Fibroblast of villous mesenchyme (primary cell): ENCODE results near the gene C19orf25. TPM values are rescaled to one million over a fixed set of nuclear protein-coding genes. Genes with fewer than 3 reads are reported as not detected.

ENCODE experiments used
- DNase-seq: peaks from one replicate; pipeline ENCODE4 v3.0.0-alpha.2; 2010; ENCODE audit warnings: low read depth
- H3K4me3 ChIP-seq: 2 replicates; pipeline ENCODE4 v1.5.1; 2011; ENCODE audit warnings: low read depth, mild to moderate bottlenecking, low read length
- total RNA-seq: library from RNA; depleted of rRNA; stranded (reverse); fragments of >200 nt; gene quantifications from 2 replicates; pipeline ENCODE4 v1.2.3, GENCODE V29; 2012
- TF ChIP-seq, protein P1 (sequence below): IDR thresholded peaks from 2 replicates; pipeline ENCODE4 v1.5.1; 2012; ENCODE audit warnings: low read depth, mild to moderate bottlenecking, low read length; ENCODE audit not compliant: insufficient read depth

The C19orf25 gene
- total RNA-seq, 1 donor: 32.8 TPM

- TF ChIP-seq, protein P1, sequence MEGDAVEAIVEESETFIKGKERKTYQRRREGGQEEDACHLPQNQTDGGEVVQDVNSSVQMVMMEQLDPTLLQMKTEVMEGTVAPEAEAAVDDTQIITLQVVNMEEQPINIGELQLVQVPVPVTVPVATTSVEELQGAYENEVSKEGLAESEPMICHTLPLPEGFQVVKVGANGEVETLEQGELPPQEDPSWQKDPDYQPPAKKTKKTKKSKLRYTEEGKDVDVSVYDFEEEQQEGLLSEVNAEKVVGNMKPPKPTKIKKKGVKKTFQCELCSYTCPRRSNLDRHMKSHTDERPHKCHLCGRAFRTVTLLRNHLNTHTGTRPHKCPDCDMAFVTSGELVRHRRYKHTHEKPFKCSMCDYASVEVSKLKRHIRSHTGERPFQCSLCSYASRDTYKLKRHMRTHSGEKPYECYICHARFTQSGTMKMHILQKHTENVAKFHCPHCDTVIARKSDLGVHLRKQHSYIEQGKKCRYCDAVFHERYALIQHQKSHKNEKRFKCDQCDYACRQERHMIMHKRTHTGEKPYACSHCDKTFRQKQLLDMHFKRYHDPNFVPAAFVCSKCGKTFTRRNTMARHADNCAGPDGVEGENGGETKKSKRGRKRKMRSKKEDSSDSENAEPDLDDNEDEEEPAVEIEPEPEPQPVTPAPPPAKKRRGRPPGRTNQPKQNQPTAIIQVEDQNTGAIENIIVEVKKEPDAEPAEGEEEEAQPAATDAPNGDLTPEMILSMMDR: no peak
- no peak overlapping the region for H3K4me3 ChIP-seq
- no peak for DNase-seq
Observed at GRCh38 chr19:1425102-1425837, 53.7 kb downstream of the C19orf25 start.

GRCh38 chr19:1424192-1424955 is 54.6 kb downstream of the C19orf25 start:
- DNase-seq: no peak
- TF ChIP-seq, protein P1: no peak
- H3K4me3 ChIP-seq: no peak overlapping the region

- no peak for DNase-seq
- TF ChIP-seq, protein P1: no peak
- H3K4me3 ChIP-seq: no peak overlapping the region
Observed at GRCh38 chr19:1423436-1424191, 55.4 kb downstream of the C19orf25 start.

Other genes starting within 250 kb of the C19orf25 start
- gene CBARP, start 241.2 kb downstream of the C19orf25 start, total RNA-seq: 5.8 and 6.0 TPM in 2 replicates
- gene ATP5F1D, start 237.5 kb downstream of the C19orf25 start, total RNA-seq: 12.1 and 15.1 TPM in 2 replicates
- 14.2 and 15.5 TPM in 2 replicates for gene MIDN, start 230.6 kb downstream of the C19orf25 start, total RNA-seq
- gene CIRBP, start 209.9 kb downstream of the C19orf25 start, total RNA-seq: 85.5 and 140 TPM in 2 replicates
- gene FAM174C, start 203.7 kb downstream of the C19orf25 start, total RNA-seq: 17.3 and 21.9 TPM in 2 replicates
- not detected in 2 replicates for gene EFNA2, start 193.3 kb downstream of the C19orf25 start, total RNA-seq
- 33.7 and 61.2 TPM in 2 replicates for gene NDUFS7, start 95.3 kb downstream of the C19orf25 start, total RNA-seq
- gene GAMT, start 77.7 kb downstream of the C19orf25 start, total RNA-seq: 23.3 and 29.6 TPM in 2 replicates
- 54.4 and 61.7 TPM in 2 replicates for gene DAZAP1, start 71.6 kb downstream of the C19orf25 start, total RNA-seq
- 346 and 444 TPM in 2 replicates for gene RPS15, start 40.8 kb downstream of the C19orf25 start, total RNA-seq
- gene APC2, start 29.1 kb downstream of the C19orf25 start, total RNA-seq: 0.32 and 0.43 TPM in 2 replicates
- gene PCSK4, start 11.1 kb upstream of the C19orf25 start, total RNA-seq: 1.3 and 1.9 TPM in 2 replicates
- 0.43 and 0.97 TPM in 2 replicates for gene REEP6, start 12.0 kb upstream of the C19orf25 start, total RNA-seq
- 6.4 and 6.9 TPM in 2 replicates for gene ADAMTSL5, start 33.8 kb upstream of the C19orf25 start, total RNA-seq
- under 0.01 TPM in 1 of 2 replicates, not detected in the other for gene PLK5, start 44.9 kb upstream of the C19orf25 start, total RNA-seq
- gene MEX3D, start 89.1 kb upstream of the C19orf25 start, total RNA-seq: 33.7 and 48.6 TPM in 2 replicates
- 73.4 and 103 TPM in 2 replicates for gene MBD3, start 113.7 kb upstream of the C19orf25 start, total RNA-seq
- 49.3 and 53.5 TPM in 2 replicates for gene UQCR11, start 126.2 kb upstream of the C19orf25 start, total RNA-seq
- gene TCF3, start 173.4 kb upstream of the C19orf25 start, total RNA-seq: 57.0 and 66.7 TPM in 2 replicates